ENCODE measurements around the gene GNAL.
A peak's percentile ranks its signal among the peaks of the same experiment; 100 is the strongest.
"Not testable (repeated sequence)": the region's sequence is repeated elsewhere in the genome, so short reads cannot be mapped to it uniquely, and the experiment has no call there.

GNAL gene

GRCh38 chr18:11689669-11690565, 853 bp downstream of the GNAL start:
- Histone ChIP-seq H3K27ac (ENCODE audit: low read depth, low read length) (no peak overlapping the region), H4K20me1 (ENCODE audit: low read depth, low read length) (no peaks in the 10 kb centered on the region), H3K27me3 (ENCODE audit: low read length) (no peaks in the 10 kb centered on the region), H3K9ac (ENCODE audit: low read length) (no peak overlapping the region), H3K4me3 (ENCODE audit: insufficient read depth, low read length, poor library complexity, severe bottlenecking) (peak overlapping the region; percentile 43), H3K9me2 (replicated peaks; ENCODE audit: insufficient read depth, low read length) (no peaks in the 10 kb centered on the region), H3K4me2 (ENCODE audit: low read depth, low read length, poor library complexity, severe bottlenecking) (peak overlapping the region; percentile 33), H3K9me3 (ENCODE audit: insufficient read depth, low read length) (no peaks in the 10 kb centered on the region), H3K36me3 (ENCODE audit: low read length) (no peaks in the 10 kb centered on the region), H3F3A (ENCODE audit: insufficient read depth) (no peaks in the 10 kb centered on the region), H2AFZ (ENCODE audit: low read depth, low read length, severe bottlenecking) (no peak overlapping the region), H3K79me2 (ENCODE audit: insufficient read depth, low read length) (no peaks in the 10 kb centered on the region)
- TF ChIP-seq EZH2phosphoT487 (conservative IDR thresholded peaks at IDR 0.05; ENCODE audit: low read length): no peak
- no peak for TF ChIP-seq CTCF (IDR thresholded peaks at IDR 0.05; ENCODE audit: insufficient read depth, low read length, poor library complexity, severe bottlenecking)

GRCh38 chr18:11690660-11691059, 1.6 kb downstream of the GNAL start:
- not testable (repeated sequence) for H2AFZ ChIP-seq (ENCODE audit: low read depth, low read length, severe bottlenecking)

GRCh38 chr18:11695736-11696135, 6.7 kb downstream of the GNAL start:
- H3K36me3 ChIP-seq (ENCODE audit: low read length): no peaks in the 10 kb centered on the region
- H3K27ac ChIP-seq (ENCODE audit: low read depth, low read length): no peak overlapping the region
- TF ChIP-seq EZH2phosphoT487 (conservative IDR thresholded peaks at IDR 0.05; ENCODE audit: low read length): no peak
- H2AFZ ChIP-seq (ENCODE audit: low read depth, low read length, severe bottlenecking): no peak overlapping the region
- H3K9ac ChIP-seq (ENCODE audit: low read length): no peak overlapping the region
- H3K9me2 ChIP-seq (replicated peaks; ENCODE audit: insufficient read depth, low read length): no peaks in the 10 kb centered on the region
- H3K4me2 ChIP-seq (ENCODE audit: low read depth, low read length, poor library complexity, severe bottlenecking): no peak overlapping the region
- no peak overlapping the region for H3K4me3 ChIP-seq (ENCODE audit: insufficient read depth, low read length, poor library complexity, severe bottlenecking)
- H3K27me3 ChIP-seq (ENCODE audit: low read length): no peaks in the 10 kb centered on the region
- no peaks in the 10 kb centered on the region for H3K9me3 ChIP-seq (ENCODE audit: insufficient read depth, low read length)
- H4K20me1 ChIP-seq (ENCODE audit: low read depth, low read length): no peaks in the 10 kb centered on the region
- H3F3A ChIP-seq (ENCODE audit: insufficient read depth): no peaks in the 10 kb centered on the region
- no peaks in the 10 kb centered on the region for H3K79me2 ChIP-seq (ENCODE audit: insufficient read depth, low read length)

More at GRCh38 chr18:11690660-11691059, 1.6 kb downstream of the GNAL start:
- not testable (repeated sequence) for H3K4me3 ChIP-seq (ENCODE audit: insufficient read depth, low read length, poor library complexity, severe bottlenecking); H3K27ac ChIP-seq (ENCODE audit: low read depth, low read length); H3K4me2 ChIP-seq (ENCODE audit: low read depth, low read length, poor library complexity, severe bottlenecking); H3K9ac ChIP-seq (ENCODE audit: low read length); H3K79me2 ChIP-seq (ENCODE audit: insufficient read depth, low read length); H3F3A ChIP-seq (ENCODE audit: insufficient read depth); H4K20me1 ChIP-seq (ENCODE audit: low read depth, low read length); H3K9me2 ChIP-seq (replicated peaks; ENCODE audit: insufficient read depth, low read length); H3K9me3 ChIP-seq (ENCODE audit: insufficient read depth, low read length); H3K27me3 ChIP-seq (ENCODE audit: low read length); H3K36me3 ChIP-seq (ENCODE audit: low read length)

GRCh38 chr18:11696451-11696850, 7.4 kb downstream of the GNAL start:
- H3K27ac ChIP-seq (ENCODE audit: low read depth, low read length): no peak overlapping the region
- no peaks in the 10 kb centered on the region for H3K27me3 ChIP-seq (ENCODE audit: low read length)
- H3K79me2 ChIP-seq (ENCODE audit: insufficient read depth, low read length): no peaks in the 10 kb centered on the region
- TF ChIP-seq CTCF (IDR thresholded peaks at IDR 0.05; ENCODE audit: insufficient read depth, low read length, poor library complexity, severe bottlenecking): no peak
- no peak for TF ChIP-seq EZH2phosphoT487 (conservative IDR thresholded peaks at IDR 0.05; ENCODE audit: low read length)
- H3K9me3 ChIP-seq (ENCODE audit: insufficient read depth, low read length): no peaks in the 10 kb centered on the region
- H3K36me3 ChIP-seq (ENCODE audit: low read length): no peaks in the 10 kb centered on the region
- H3K4me3 ChIP-seq (ENCODE audit: insufficient read depth, low read length, poor library complexity, severe bottlenecking): no peak overlapping the region
- no peak overlapping the region for H3K9ac ChIP-seq (ENCODE audit: low read length)
- H3K4me2 ChIP-seq (ENCODE audit: low read depth, low read length, poor library complexity, severe bottlenecking): no peak overlapping the region
- H3K9me2 ChIP-seq (replicated peaks; ENCODE audit: insufficient read depth, low read length): no peaks in the 10 kb centered on the region
- no peaks in the 10 kb centered on the region for H3F3A ChIP-seq (ENCODE audit: insufficient read depth)
- H4K20me1 ChIP-seq (ENCODE audit: low read depth, low read length): no peaks in the 10 kb centered on the region
- H2AFZ ChIP-seq (ENCODE audit: low read depth, low read length, severe bottlenecking): no peak overlapping the region
